Tibial nerve (tissue), 4 donors: ENCODE data around the gene RFC1.
"Not testable (repeated sequence)": the region's sequence is repeated elsewhere in the genome, so short reads cannot be mapped to it uniquely, and the experiment has no call there.

Source experiments
- EP300 ChIP-seq, 2 donors: sonication (generic); formaldehyde crosslinking; IDR thresholded peaks; one replicate each; pipeline ENCODE4 v1.6.1; 2017; ENCODE audit warnings: antibody characterized with exemption in 2 of 2, mild to moderate bottlenecking in 1 of 2
- POLR2A ChIP-seq, 2 donors: fragments of 450-650 bp; IDR thresholded peaks; one replicate each; pipeline ENCODE4 v1.6.1; 2017; ENCODE audit warnings: antibody characterized with exemption in 2 of 2, mild to moderate bottlenecking in 2 of 2, moderate library complexity in 2 of 2
- TF ChIP-seq, protein P1 (sequence below), 5 experiments: fragments of 200-600 bp in 3 of 5; fragments of 450-650 bp in 2 of 5; sonication (generic) in 3 of 5; IDR thresholded peaks; one replicate each; pipeline ENCODE4 v1.5.1; 2016 to 2019; ENCODE audit warnings: antibody characterized with exemption in 5 of 5, mild to moderate bottlenecking in 3 of 5, moderate library complexity in 2 of 5

DNA sequence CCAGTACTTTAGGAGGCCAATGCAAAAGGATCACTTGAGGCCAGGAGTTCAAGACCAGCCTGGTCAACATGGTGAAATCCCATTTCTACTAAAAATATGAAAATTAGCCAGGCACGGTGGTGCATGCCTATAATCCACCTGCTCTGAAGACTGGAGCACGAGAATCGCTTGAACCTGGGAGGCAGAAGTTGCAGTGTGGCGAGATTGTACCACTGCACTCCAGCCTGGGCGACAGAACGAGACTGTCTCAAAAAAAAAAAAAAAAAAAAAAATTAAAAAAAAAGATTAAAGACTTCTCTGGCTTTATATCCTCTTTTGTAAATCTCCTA, 13.0 kb downstream of the RFC1 start:
- TF ChIP-seq POLR2A, EP300 (IDR thresholded peaks at IDR 0.05): not testable (repeated sequence)
- TF ChIP-seq, protein P1, sequence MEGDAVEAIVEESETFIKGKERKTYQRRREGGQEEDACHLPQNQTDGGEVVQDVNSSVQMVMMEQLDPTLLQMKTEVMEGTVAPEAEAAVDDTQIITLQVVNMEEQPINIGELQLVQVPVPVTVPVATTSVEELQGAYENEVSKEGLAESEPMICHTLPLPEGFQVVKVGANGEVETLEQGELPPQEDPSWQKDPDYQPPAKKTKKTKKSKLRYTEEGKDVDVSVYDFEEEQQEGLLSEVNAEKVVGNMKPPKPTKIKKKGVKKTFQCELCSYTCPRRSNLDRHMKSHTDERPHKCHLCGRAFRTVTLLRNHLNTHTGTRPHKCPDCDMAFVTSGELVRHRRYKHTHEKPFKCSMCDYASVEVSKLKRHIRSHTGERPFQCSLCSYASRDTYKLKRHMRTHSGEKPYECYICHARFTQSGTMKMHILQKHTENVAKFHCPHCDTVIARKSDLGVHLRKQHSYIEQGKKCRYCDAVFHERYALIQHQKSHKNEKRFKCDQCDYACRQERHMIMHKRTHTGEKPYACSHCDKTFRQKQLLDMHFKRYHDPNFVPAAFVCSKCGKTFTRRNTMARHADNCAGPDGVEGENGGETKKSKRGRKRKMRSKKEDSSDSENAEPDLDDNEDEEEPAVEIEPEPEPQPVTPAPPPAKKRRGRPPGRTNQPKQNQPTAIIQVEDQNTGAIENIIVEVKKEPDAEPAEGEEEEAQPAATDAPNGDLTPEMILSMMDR (IDR thresholded peaks at IDR 0.05), result not testable (repeated sequence)
